ENCODE results near the gene ORMDL2. TPM values are rescaled to one million over a fixed set of nuclear protein-coding genes. Genes with fewer than 3 reads are reported as not detected.
A peak's percentile ranks its signal among the peaks of the same experiment; 100 is the strongest.

The ORMDL2 gene
- total and polyA plus RNA-seq, 2 donors (not counting 1 experiment from before 2014, with no cell fraction given): 26.9 to 54.5 TPM

GRCh38 chr12:55812088-55812487, 5.8 kb upstream of the ORMDL2 start:
- H3K4me3 ChIP-seq (replicated peaks in 1 of 4; ENCODE audit: control extremely low read depth in 1 of 4, insufficient read depth in 1 of 4, low read depth in 3 of 4, low read length in 4 of 4): no peak overlapping the region
- H3K27ac ChIP-seq (ENCODE audit: insufficient read depth, low read length): no peak overlapping the region
- H3K4me1 ChIP-seq (ENCODE audit: control insufficient read depth, extremely low read depth, insufficient read depth, low read length): no peaks in the 10 kb centered on the region
- peaks cover 2% of the 10 kb centered on the region for H4K20me1 ChIP-seq (ENCODE audit: control insufficient read depth, extremely low read depth, insufficient read depth, low read length)
- no peak for TF ChIP-seq EZH2 (IDR thresholded peaks at IDR 0.05; ENCODE audit: low read length, missing control alignments)
- no peak for TF ChIP-seq CTCF (conservative IDR thresholded peaks at IDR 0.05 in 1 of 2, IDR thresholded peaks at IDR 0.05 in 1 of 2; ENCODE audit: low read depth in 1 of 2, low read length in 2 of 2)
- no peak overlapping the region for H3K4me2 ChIP-seq (ENCODE audit: extremely low read depth, insufficient read depth, low read length)
- peaks cover 91% of the 10 kb centered on the region for H3K79me2 ChIP-seq (ENCODE audit: control insufficient read depth, insufficient read depth, low read length)
- H3K36me3 ChIP-seq (ENCODE audit: control insufficient read depth, insufficient read depth, low read length): peaks cover 3% of the 10 kb centered on the region
- no peak for DNase-seq (ENCODE audit: low read depth in 2 of 2)
- H3K9me3 ChIP-seq (ENCODE audit: control insufficient read depth, insufficient read depth, low read depth, low read length): no peaks in the 10 kb centered on the region
- H3K27me3 ChIP-seq (ENCODE audit: control insufficient read depth, insufficient read depth, low read length): no peaks in the 10 kb centered on the region
- no peak overlapping the region for H3K9ac ChIP-seq (ENCODE audit: insufficient read depth, low read length)
- H2AFZ ChIP-seq (ENCODE audit: low read length): no peak overlapping the region

GRCh38 chr12:55814257-55814656, 3.6 kb upstream of the ORMDL2 start:
- no peaks in the 10 kb centered on the region for H3K27me3 ChIP-seq (ENCODE audit: control insufficient read depth, insufficient read depth, low read length)
- no peak for TF ChIP-seq CTCF (conservative IDR thresholded peaks at IDR 0.05 in 1 of 2, IDR thresholded peaks at IDR 0.05 in 1 of 2; ENCODE audit: low read depth in 1 of 2, low read length in 2 of 2)
- TF ChIP-seq EZH2 (IDR thresholded peaks at IDR 0.05; ENCODE audit: low read length, missing control alignments): no peak
- H3K27ac ChIP-seq (ENCODE audit: insufficient read depth, low read length): no peak overlapping the region
- H4K20me1 ChIP-seq (ENCODE audit: control insufficient read depth, extremely low read depth, insufficient read depth, low read length): peaks cover 2% of the 10 kb centered on the region
- no peak overlapping the region for H3K9ac ChIP-seq (ENCODE audit: insufficient read depth, low read length)
- H2AFZ ChIP-seq (ENCODE audit: low read length): no peak overlapping the region
- no peak overlapping the region for H3K4me3 ChIP-seq (replicated peaks in 1 of 4; ENCODE audit: control extremely low read depth in 1 of 4, insufficient read depth in 1 of 4, low read depth in 3 of 4, low read length in 4 of 4)
- peaks cover 2% of the 10 kb centered on the region for H3K4me1 ChIP-seq (ENCODE audit: control insufficient read depth, extremely low read depth, insufficient read depth, low read length)
- H3K4me2 ChIP-seq (ENCODE audit: extremely low read depth, insufficient read depth, low read length): no peak overlapping the region
- peaks cover 89% of the 10 kb centered on the region for H3K79me2 ChIP-seq (ENCODE audit: control insufficient read depth, insufficient read depth, low read length)
- H3K9me3 ChIP-seq (ENCODE audit: control insufficient read depth, insufficient read depth, low read depth, low read length): no peaks in the 10 kb centered on the region
- H3K36me3 ChIP-seq (ENCODE audit: control insufficient read depth, insufficient read depth, low read length): peaks cover 4% of the 10 kb centered on the region
- no peak for DNase-seq (ENCODE audit: low read depth in 2 of 2)

- Histone ChIP-seq H3K4me2 (ENCODE audit: extremely low read depth, insufficient read depth, low read length) (peak overlapping the region; percentile 74), H3K79me2 (ENCODE audit: control insufficient read depth, insufficient read depth, low read length) (peaks cover 84% of the 10 kb centered on the region), H3K27ac (ENCODE audit: insufficient read depth, low read length) (no peak overlapping the region), H3K4me1 (ENCODE audit: control insufficient read depth, extremely low read depth, insufficient read depth, low read length) (peaks cover 3% of the 10 kb centered on the region), H3K27me3 (ENCODE audit: control insufficient read depth, insufficient read depth, low read length) (no peaks in the 10 kb centered on the region), H2AFZ (ENCODE audit: low read length) (no peak overlapping the region), H4K20me1 (ENCODE audit: control insufficient read depth, extremely low read depth, insufficient read depth, low read length) (peaks cover 2% of the 10 kb centered on the region), H3K4me3 (replicated peaks in 1 of 4; ENCODE audit: control extremely low read depth in 1 of 4, insufficient read depth in 1 of 4, low read depth in 3 of 4, low read length in 4 of 4) (peak overlapping the region in 3 of 4 experiments; percentile 2 to 100 (median 97)), H3K9me3 (ENCODE audit: control insufficient read depth, insufficient read depth, low read depth, low read length) (no peaks in the 10 kb centered on the region), H3K9ac (ENCODE audit: insufficient read depth, low read length) (no peak overlapping the region), H3K36me3 (ENCODE audit: control insufficient read depth, insufficient read depth, low read length) (peaks cover 12% of the 10 kb centered on the region)
- TF ChIP-seq EZH2 (IDR thresholded peaks at IDR 0.05; ENCODE audit: low read length, missing control alignments) (no peak), CTCF (conservative IDR thresholded peaks at IDR 0.05 in 1 of 2, IDR thresholded peaks at IDR 0.05 in 1 of 2; ENCODE audit: low read depth in 1 of 2, low read length in 2 of 2) (no peak)
- no peak for DNase-seq (ENCODE audit: low read depth in 2 of 2)
Observed at GRCh38 chr12:55815473-55815872, 2.4 kb upstream of the ORMDL2 start.

Measured in fibroblast of lung (primary cell).